Thoracic aorta endothelial cell (primary cell): ENCODE data around the gene KRTAP9-3. TPM values are rescaled to one million over a fixed set of nuclear protein-coding genes. Genes with fewer than 3 reads are reported as not detected.

Experiments used
- small RNA-seq: library from RNA; depleted of rRNA; stranded (forward); fragments of <200 nt; gene quantifications from one replicate; pipeline ENCODE3, GENCODE V24; 2012
- total RNA-seq: library from RNA; depleted of rRNA; stranded (reverse); fragments of >200 nt; gene quantifications from 2 replicates; pipeline ENCODE4 v1.2.3, GENCODE V29; 2012

The KRTAP9-3 gene, protein sequence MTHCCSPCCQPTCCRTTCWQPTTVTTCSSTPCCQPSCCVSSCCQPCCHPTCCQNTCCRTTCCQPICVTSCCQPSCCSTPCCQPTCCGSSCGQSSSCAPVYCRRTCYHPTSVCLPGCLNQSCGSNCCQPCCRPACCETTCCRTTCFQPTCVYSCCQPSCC
- not detected in 2 replicates for total RNA-seq

DNA sequence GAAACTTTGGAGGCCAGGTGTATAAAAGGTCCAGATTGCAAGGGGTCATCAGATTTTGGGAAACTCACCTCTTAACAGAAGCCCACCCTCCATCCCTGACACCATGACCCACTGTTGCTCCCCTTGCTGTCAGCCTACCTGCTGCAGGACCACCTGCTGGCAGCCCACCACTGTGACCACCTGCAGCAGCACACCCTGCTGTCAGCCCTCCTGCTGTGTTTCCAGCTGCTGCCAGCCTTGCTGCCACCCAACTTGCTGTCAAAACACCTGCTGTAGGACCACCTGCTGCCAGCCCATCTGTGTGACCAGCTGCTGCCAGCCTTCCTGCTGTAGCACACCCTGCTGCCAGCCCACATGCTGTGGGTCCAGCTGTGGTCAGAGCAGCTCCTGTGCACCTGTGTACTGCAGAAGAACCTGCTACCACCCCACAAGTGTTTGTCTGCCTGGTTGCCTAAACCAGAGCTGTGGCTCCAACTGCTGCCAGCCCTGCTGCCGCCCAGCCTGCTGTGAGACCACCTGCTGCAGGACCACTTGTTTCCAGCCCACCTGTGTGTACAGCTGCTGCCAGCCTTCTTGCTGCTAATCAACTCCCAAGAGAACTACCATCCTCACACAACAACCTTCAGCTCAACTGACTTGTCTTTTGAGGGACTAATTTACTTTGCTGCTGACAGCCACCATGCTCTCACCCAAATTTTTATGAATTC is at the start of gene KRTAP9-3:
Gene KRTAP9-3 (plus strand): TSS at position 51 of the 707 bp plus-strand sequence. CDS start 53 bp downstream, at position 104.

DNA sequence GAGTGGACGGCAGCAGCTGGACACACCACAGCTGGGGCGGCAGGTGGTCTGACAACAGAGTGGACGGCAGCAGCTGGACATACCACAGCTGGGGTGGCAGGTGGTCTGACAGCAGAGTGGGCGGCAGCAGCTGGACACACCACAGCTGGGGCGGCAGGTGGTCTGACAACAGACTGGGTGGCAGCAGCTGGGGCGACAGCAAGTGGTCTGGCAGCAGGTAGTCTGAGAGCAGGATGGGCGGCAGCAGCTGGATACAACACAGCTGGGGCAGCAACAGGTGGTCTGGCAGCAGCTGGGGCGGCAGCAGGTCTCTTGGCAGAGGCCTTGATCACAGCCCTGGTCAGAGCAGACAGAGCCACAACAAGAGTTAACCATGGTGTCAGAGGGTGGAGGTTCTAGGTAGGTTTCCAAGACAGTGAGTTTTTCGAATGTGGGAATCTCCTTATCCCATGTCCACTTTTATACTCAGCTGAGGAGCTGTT is 47.7 kb upstream of the KRTAP9-3 start, which contains the start of gene KRTAP4-1:
Gene KRTAP4-1 (minus strand): TSS at position 432 of the 482 bp plus-strand sequence. CDS start 57 bp downstream, at position 375.

DNA sequence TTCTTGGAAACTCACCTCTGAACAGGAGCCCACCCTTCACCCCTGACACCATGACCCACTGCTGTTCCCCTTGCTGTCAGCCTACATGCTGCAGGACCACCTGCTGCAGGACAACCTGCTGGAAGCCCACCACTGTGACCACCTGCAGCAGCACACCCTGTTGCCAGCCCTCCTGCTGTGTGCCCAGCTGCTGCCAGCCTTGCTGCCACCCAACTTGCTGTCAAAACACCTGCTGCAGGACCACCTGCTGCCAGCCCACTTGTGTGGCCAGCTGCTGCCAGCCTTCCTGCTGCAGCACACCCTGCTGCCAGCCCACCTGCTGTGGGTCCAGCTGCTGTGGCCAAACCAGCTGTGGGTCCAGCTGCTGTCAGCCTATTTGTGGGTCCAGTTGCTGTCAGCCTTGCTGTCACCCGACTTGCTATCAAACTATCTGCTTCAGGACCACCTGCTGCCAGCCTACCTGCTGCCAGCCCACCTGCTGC is 42.4 kb upstream of the KRTAP9-3 start, which contains the start of gene KRTAP9-1:
Gene KRTAP9-1 (plus strand): TSS at position 51 of the 482 bp plus-strand sequence. CDS start 0 bp downstream, at position 51.

DNA sequence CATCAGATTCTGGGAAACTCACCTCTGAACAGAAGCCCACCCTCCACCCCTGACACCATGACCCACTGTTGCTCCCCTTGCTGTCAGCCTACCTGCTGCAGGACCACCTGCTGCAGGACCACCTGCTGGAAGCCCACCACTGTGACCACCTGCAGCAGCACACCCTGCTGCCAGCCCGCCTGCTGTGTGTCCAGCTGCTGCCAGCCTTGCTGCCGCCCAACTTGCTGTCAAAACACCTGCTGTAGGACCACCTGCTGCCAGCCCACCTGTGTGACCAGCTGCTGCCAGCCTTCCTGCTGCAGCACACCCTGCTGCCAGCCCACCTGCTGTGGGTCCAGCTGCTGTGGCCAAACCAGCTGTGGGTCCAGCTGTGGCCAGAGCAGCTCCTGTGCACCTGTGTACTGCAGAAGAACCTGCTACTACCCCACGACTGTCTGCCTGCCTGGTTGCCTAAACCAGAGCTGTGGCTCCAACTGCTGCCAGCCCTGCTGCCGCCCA is 5.6 kb upstream of the KRTAP9-3 start, which contains the start of gene KRTAP9-2:
Gene KRTAP9-2 (plus strand): TSS at position 51 of the 498 bp plus-strand sequence. CDS start 7 bp downstream, at position 58.

DNA sequence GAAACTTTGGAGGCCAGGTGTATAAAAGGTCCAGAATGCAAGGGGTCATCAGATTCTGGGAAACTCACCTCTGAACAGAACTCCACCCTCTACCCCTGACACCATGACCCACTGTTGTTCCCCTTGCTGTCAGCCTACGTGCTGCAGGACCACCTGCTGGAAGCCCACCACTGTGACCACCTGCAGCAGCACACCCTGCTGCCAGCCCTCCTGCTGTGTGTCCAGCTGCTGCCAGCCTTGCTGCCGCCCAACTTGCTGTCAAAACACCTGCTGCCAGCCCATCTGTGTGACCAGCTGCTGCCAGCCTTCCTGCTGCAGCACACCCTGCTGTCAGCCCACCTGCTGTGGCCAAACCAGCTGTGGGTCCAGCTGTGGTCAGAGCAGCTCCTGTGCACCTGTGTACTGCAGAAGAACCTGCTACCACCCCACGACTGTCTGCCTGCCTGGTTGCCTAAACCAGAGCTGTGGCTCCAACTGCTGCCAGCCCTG is 5.7 kb downstream of the KRTAP9-3 start, which contains the start of gene KRTAP9-8:
Gene KRTAP9-8 (plus strand): TSS at position 51 of the 489 bp plus-strand sequence. CDS start 53 bp downstream, at position 104.

DNA sequence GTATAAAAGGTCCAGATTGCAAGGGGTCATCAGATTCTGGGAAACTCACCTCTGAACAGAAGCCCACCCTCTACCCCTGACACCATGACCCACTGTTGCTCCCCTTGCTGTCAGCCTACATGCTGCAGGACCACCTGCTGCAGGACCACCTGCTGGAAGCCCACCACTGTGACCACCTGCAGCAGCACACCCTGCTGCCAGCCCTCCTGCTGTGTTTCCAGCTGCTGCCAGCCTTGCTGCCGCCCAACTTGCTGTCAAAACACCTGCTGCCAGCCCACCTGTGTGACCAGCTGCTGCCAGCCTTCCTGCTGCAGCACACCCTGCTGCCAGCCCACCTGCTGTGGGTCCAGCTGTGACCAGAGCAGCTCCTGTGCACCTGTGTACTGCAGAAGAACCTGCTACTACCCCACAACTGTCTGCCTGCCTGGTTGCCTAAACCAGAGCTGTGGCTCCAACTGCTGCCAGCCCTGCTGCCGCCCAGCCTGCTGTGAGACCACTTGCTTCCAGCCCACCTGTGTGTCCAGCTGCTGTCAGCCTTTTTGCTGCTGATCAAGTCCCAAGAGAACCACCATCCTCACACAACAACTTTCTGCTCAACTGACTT is 17.5 kb downstream of the KRTAP9-3 start, which contains the start of gene KRTAP9-4:
Gene KRTAP9-4 (plus strand): TSS at position 51 of the 604 bp plus-strand sequence. CDS start 34 bp downstream, at position 85.

DNA sequence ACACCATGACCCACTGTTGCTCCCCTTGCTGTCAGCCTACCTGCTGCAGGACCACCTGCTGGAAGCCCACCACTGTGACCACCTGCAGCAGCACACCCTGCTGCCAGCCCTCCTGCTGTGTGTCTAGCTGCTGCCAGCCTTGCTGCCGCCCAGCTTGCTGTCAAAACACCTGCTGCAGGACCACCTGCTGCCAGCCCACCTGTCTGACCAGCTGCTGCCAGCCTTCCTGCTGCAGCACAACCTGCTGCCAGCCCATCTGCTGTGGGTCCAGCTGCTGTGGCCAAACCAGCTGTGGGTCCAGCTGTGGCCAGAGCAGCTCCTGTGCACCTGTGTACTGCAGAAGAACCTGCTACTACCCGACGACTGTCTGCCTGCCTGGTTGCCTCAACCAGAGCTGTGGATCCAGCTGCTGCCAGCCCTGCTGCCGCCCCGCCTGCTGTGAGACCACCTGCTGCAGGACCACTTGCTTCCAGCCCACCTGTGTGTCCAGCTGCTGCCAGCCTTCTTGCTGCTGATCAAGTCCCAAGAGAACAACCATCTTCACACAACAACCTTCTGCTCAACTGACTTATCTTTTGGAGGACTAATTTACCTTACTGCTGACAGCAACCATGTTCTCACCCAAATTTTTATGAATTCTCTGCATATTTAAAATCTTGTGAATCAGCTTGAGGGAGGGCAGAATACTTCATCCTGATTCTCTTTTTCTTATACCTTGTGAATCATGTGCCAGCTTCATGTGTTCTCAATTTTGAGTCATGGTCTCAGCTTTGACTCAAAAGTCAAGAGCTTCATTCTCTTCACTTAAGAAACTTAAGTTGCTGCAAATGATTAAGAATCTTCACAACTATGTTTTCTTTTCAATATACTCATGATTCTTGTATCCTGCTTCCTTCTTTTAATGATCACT is 23.4 kb downstream of the KRTAP9-3 start, which contains the start of gene KRTAP9-9:
Gene KRTAP9-9 (plus strand): TSS at position 4 of the 910 bp plus-strand sequence.

DNA sequence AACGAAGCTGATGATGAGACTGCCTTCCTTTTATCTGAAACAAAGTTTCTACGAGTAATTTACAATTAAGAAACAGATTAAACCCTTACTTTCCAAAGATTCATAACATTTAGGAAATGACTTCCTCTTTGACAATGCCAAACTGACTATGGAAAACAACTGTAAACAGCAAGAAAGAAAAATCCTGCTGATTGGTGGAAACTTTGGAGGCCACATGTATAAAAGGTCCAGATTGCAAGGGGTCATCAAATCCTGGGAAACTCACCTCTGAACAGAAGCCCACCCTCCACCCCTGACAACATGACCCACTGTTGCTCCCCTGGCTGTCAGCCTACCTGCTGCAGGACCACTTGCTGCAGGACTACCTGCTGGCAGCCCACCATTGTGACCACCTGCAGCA is 32.8 kb downstream of the KRTAP9-3 start, which contains the start of gene KRTAP9-6:
Gene KRTAP9-6 (plus strand): TSS at position 301 of the 400 bp plus-strand sequence. CDS start 0 bp downstream, at position 301.

DNA sequence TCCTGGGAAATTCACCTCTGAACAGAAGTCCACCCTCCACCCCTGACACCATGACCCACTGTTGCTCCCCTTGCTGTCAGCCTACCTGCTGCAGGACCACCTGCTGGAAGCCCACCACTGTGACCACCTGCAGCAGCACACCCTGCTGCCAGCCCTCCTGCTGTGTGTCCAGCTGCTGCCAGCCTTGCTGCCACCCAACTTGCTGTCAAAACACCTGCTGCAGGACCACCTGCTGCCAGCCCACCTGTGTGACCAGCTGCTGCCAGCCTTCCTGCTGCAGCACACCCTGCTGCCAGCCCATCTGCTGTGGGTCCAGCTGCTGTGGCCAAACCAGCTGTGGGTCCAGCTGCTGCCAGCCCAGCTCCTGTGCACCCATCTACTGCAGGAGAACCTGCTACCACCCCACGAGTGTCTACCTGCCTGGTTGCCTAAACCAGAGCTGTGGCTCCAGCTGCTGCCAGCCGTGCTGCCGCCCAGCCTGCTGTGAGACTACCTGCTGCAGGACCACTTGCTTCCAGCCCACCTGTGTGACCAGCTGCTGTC is 43.5 kb downstream of the KRTAP9-3 start, which contains the start of gene KRTAP9-7:
Gene KRTAP9-7 (plus strand): TSS at position 51 of the 543 bp plus-strand sequence. CDS start 0 bp downstream, at position 51.

Small RNA genes lying within 50 kb of the gene (small RNA-seq; reads per million reads assigned to genes)
- gene KRTAP4-17P (not detected), gene KRTAP9-10P (not detected)

Other genes with a start within 250 kb of the KRTAP9-3 start
- gene KRT40, start 248.1 kb upstream of the KRTAP9-3 start, total RNA-seq: not detected in 2 replicates
- gene KRTAP3-3, start 238.3 kb upstream of the KRTAP9-3 start, total RNA-seq: not detected in 2 replicates
- gene KRTAP3-2, start 232.5 kb upstream of the KRTAP9-3 start, total RNA-seq: not detected in 2 replicates
- not detected in 2 replicates for gene KRTAP3-1, start 223.3 kb upstream of the KRTAP9-3 start, total RNA-seq
- gene KRTAP1-5, start 205.2 kb upstream of the KRTAP9-3 start, total RNA-seq: not detected in 2 replicates
- not detected in 2 replicates for gene KRTAP1-4, start 202.3 kb upstream of the KRTAP9-3 start, total RNA-seq
- gene KRTAP1-3, start 197.6 kb upstream of the KRTAP9-3 start, total RNA-seq: not detected in 2 replicates
- not detected in 2 replicates for gene KRTAP1-1, start 191.0 kb upstream of the KRTAP9-3 start, total RNA-seq
- gene KRTAP2-1, start 185.1 kb upstream of the KRTAP9-3 start, total RNA-seq: not detected in 2 replicates
- gene KRTAP2-2, start 177.2 kb upstream of the KRTAP9-3 start, total RNA-seq: not detected in 2 replicates
- not detected in 2 replicates for gene KRTAP2-3, start 172.3 kb upstream of the KRTAP9-3 start, total RNA-seq
- not detected in 2 replicates for gene KRTAP2-4, start 166.6 kb upstream of the KRTAP9-3 start, total RNA-seq
- gene KRTAP4-7, start 148.3 kb upstream of the KRTAP9-3 start, total RNA-seq: not detected in 2 replicates
- not detected in 2 replicates for gene KRTAP4-8, start 134.3 kb upstream of the KRTAP9-3 start, total RNA-seq
- not detected in 2 replicates for gene KRTAP4-16, start 130.2 kb upstream of the KRTAP9-3 start, total RNA-seq
- gene KRTAP4-9, start 127.1 kb upstream of the KRTAP9-3 start, total RNA-seq: not detected in 2 replicates
- gene KRTAP4-11, start 114.1 kb upstream of the KRTAP9-3 start, total RNA-seq: not detected in 2 replicates
- not detected in 2 replicates for gene KRTAP4-12, start 108.3 kb upstream of the KRTAP9-3 start, total RNA-seq
- not detected in 2 replicates for gene KRTAP4-6, start 91.9 kb upstream of the KRTAP9-3 start, total RNA-seq
- not detected in 2 replicates for gene KRTAP4-5, start 82.6 kb upstream of the KRTAP9-3 start, total RNA-seq
- gene KRTAP4-4, start 71.7 kb upstream of the KRTAP9-3 start, total RNA-seq: not detected in 2 replicates
- gene KRTAP4-3, start 64.2 kb upstream of the KRTAP9-3 start, total RNA-seq: not detected in 2 replicates
- not detected in 2 replicates for gene KRTAP4-2, start 54.2 kb upstream of the KRTAP9-3 start, total RNA-seq
- gene KRTAP4-1, start 47.5 kb upstream of the KRTAP9-3 start, total RNA-seq: not detected in 2 replicates
- gene KRTAP9-1, start 42.6 kb upstream of the KRTAP9-3 start, total RNA-seq: not detected in 2 replicates
- gene KRTAP9-2, start 5.8 kb upstream of the KRTAP9-3 start, total RNA-seq: not detected in 2 replicates
- gene KRTAP9-8, start 5.5 kb downstream of the KRTAP9-3 start, total RNA-seq: not detected in 2 replicates
- gene KRTAP9-4, start 17.2 kb downstream of the KRTAP9-3 start, total RNA-seq: not detected in 2 replicates
- not detected in 2 replicates for gene KRTAP9-9, start 22.9 kb downstream of the KRTAP9-3 start, total RNA-seq
- gene KRTAP9-6, start 32.9 kb downstream of the KRTAP9-3 start, total RNA-seq: not detected in 2 replicates
- not detected in 2 replicates for gene KRTAP9-7, start 43.2 kb downstream of the KRTAP9-3 start, total RNA-seq
- not detected in 2 replicates for gene KRTAP29-1, start 70.4 kb downstream of the KRTAP9-3 start, total RNA-seq
- not detected in 2 replicates for gene KRTAP16-1, start 76.9 kb downstream of the KRTAP9-3 start, total RNA-seq
- not detected in 2 replicates for gene KRTAP17-1, start 83.3 kb downstream of the KRTAP9-3 start, total RNA-seq
- gene KRT33A, start 118.4 kb downstream of the KRTAP9-3 start, total RNA-seq: not detected in 2 replicates
- gene KRT33B, start 137.4 kb downstream of the KRTAP9-3 start, total RNA-seq: not detected in 2 replicates
- gene KRT34, start 149.9 kb downstream of the KRTAP9-3 start, total RNA-seq: not detected in 2 replicates
- gene KRT31, start 165.2 kb downstream of the KRTAP9-3 start, total RNA-seq: not detected in 2 replicates
- not detected in 2 replicates for gene KRT37, start 192.1 kb downstream of the KRTAP9-3 start, total RNA-seq
- gene KRT38, start 208.5 kb downstream of the KRTAP9-3 start, total RNA-seq: not detected in 2 replicates
- gene KRT32, start 234.9 kb downstream of the KRTAP9-3 start, total RNA-seq: not detected in 2 replicates
- gene KRT35, start 248.7 kb downstream of the KRTAP9-3 start, total RNA-seq: not detected in 2 replicates